Muscle of leg (tissue), 11 donors: ENCODE results near the gene SLC12A3. TPM values are rescaled to one million over a fixed set of nuclear protein-coding genes. Genes with fewer than 3 reads are reported as not detected.

Source experiments
- DNase-seq: peaks from one replicate; pipeline ENCODE4 v3.0.0; 2013
- H3K27ac ChIP-seq: one replicate; pipeline ENCODE4 v1.5.1; 2013; ENCODE audit warnings: mild to moderate bottlenecking, low read length, control low read depth
- H3K27me3 ChIP-seq: one replicate; pipeline ENCODE4 v1.6.1; 2013; ENCODE audit warnings: low read length; ENCODE audit not compliant: control insufficient read depth, insufficient read depth
- H3K36me3 ChIP-seq: one replicate; pipeline ENCODE4 v1.6.1; 2013; ENCODE audit warnings: low read length; ENCODE audit not compliant: control insufficient read depth, insufficient read depth
- H3K4me1 ChIP-seq: one replicate; pipeline ENCODE4 v1.6.1; 2013; ENCODE audit warnings: low read length; ENCODE audit not compliant: control insufficient read depth, insufficient read depth
- H3K4me3 ChIP-seq: one replicate; pipeline ENCODE4 v1.5.1; 2013; ENCODE audit warnings: low read length, control low read depth
- H3K9me3 ChIP-seq: replicated peaks from 2 replicates; pipeline ENCODE4 v1.6.1; 2013; ENCODE audit warnings: low read depth, low read length; ENCODE audit not compliant: control insufficient read depth
- WGBS: methylation state at CpG from one replicate; pipeline ENCODE4 v1.1.5; 2013; ENCODE audit warnings: missing lambda C conversion rate; ENCODE audit not compliant: insufficient coverage; 5-methylcytosine and 5-hydroxymethylcytosine counted together
- polyA plus RNA-seq, 8 donors: library from polyadenylated mRNA; unstranded; fragments of 120-200 nt; gene quantifications; one replicate each; pipeline versions ENCODE4 v1.2.1 to v1.2.3, GENCODE V29; 2013; ENCODE audit warnings: inconsistent platforms in 1 of 8, low replicate concordance in 1 of 8; ENCODE audit not compliant: insufficient read length in 8 of 8, insufficient read depth in 1 of 8
- total RNA-seq: library from RNA; stranded (reverse); fragments of 120-200 nt; gene quantifications from one replicate; pipeline ENCODE4 v1.2.4, GENCODE V29; 2013

Gene SLC12A3
- total and polyA plus RNA-seq, 9 donors = 0.03 to 0.07 (median 0.04) TPM; not detected in 2

GRCh38 chr16:56916571-56917403 is 51.8 kb downstream of the SLC12A3 start:
- DNase-seq = peak; percentile 64
- H3K4me3 ChIP-seq = no peak overlapping the region
- H3K4me1 ChIP-seq = peaks cover 45% of the 10 kb centered on the region
- no peaks in the 10 kb centered on the region for H3K36me3 ChIP-seq
- peak overlapping the region; percentile 65 for H3K27ac ChIP-seq
- no peaks in the 10 kb centered on the region for H3K27me3 ChIP-seq
- no peaks in the 10 kb centered on the region for H3K9me3 ChIP-seq
- 86% methylated on average over 1 of the region's 5 CpGs for WGBS

- Histone ChIP-seq H3K27me3 (no peaks in the 10 kb centered on the region), H3K4me1 (peaks cover 28% of the 10 kb centered on the region), H3K9me3 (no peaks in the 10 kb centered on the region), H3K4me3 (no peak overlapping the region), H3K36me3 (no peaks in the 10 kb centered on the region), H3K27ac (no peak overlapping the region)
- DNase-seq = no peak
- 82% methylated on average over 6 of the region's 12 CpGs for WGBS
These were observed 53.5 kb downstream of the SLC12A3 start for GRCh38 chr16:56918467-56919012.

GRCh38 chr16:56919099-56919800 is 54.2 kb downstream of the SLC12A3 start:
- no peaks in the 10 kb centered on the region for H3K36me3 ChIP-seq
- H3K4me3 ChIP-seq = no peak overlapping the region
- no peak for DNase-seq
- 85% methylated on average over 11 of the region's 11 CpGs for WGBS
- no peak overlapping the region for H3K27ac ChIP-seq
- H3K4me1 ChIP-seq = peaks cover 26% of the 10 kb centered on the region
- no peaks in the 10 kb centered on the region for H3K9me3 ChIP-seq
- no peaks in the 10 kb centered on the region for H3K27me3 ChIP-seq

- no peaks in the 10 kb centered on the region for H3K36me3 ChIP-seq
- no peak overlapping the region for H3K27ac ChIP-seq
- 36% methylated on average over 2 of the region's 4 CpGs for WGBS
- no peak overlapping the region for H3K4me3 ChIP-seq
- no peaks in the 10 kb centered on the region for H3K27me3 ChIP-seq
- DNase-seq = no peak
- no peaks in the 10 kb centered on the region for H3K9me3 ChIP-seq
- peaks cover 9% of the 10 kb centered on the region for H3K4me1 ChIP-seq
These were observed 56.6 kb downstream of the SLC12A3 start for GRCh38 chr16:56921571-56921970.

GRCh38 chr16:56923481-56924091 is 58.6 kb downstream of the SLC12A3 start:
- Histone ChIP-seq H3K4me1 (no peaks in the 10 kb centered on the region), H3K4me3 (no peak overlapping the region), H3K36me3 (no peaks in the 10 kb centered on the region), H3K27ac (no peak overlapping the region), H3K9me3 (no peaks in the 10 kb centered on the region), H3K27me3 (no peaks in the 10 kb centered on the region)
- DNase-seq = no peak
- whole genome bisulfite sequencing = 71% methylated on average over 4 of the region's 9 CpGs

GRCh38 chr16:56927471-56927870 is 62.5 kb downstream of the SLC12A3 start:
- Histone ChIP-seq H3K27me3 (no peaks in the 10 kb centered on the region), H3K4me3 (no peak overlapping the region), H3K36me3 (no peaks in the 10 kb centered on the region), H3K9me3 (no peaks in the 10 kb centered on the region), H3K27ac (no peak overlapping the region), H3K4me1 (peaks cover 12% of the 10 kb centered on the region)
- WGBS = no CpG with 5 or more reads among the region's 2 CpGs
- no peak for DNase-seq

GRCh38 chr16:56929639-56930038 is 64.6 kb downstream of the SLC12A3 start:
- Histone ChIP-seq H3K36me3 (no peaks in the 10 kb centered on the region), H3K4me1 (peaks cover 17% of the 10 kb centered on the region), H3K27ac (no peak overlapping the region), H3K27me3 (no peaks in the 10 kb centered on the region), H3K9me3 (no peaks in the 10 kb centered on the region), H3K4me3 (no peak overlapping the region)
- no peak for DNase-seq
- 100% methylated on average over 3 of the region's 4 CpGs for WGBS

GRCh38 chr16:56930486-56931270 is 65.7 kb downstream of the SLC12A3 start:
- DNase-seq = no peak
- peak overlapping the region; percentile 83 for H3K27ac ChIP-seq
- H3K36me3 ChIP-seq = peaks cover 6% of the 10 kb centered on the region
- H3K4me1 ChIP-seq = peaks cover 21% of the 10 kb centered on the region
- no peaks in the 10 kb centered on the region for H3K9me3 ChIP-seq
- WGBS = 57% methylated on average over 9 of the region's 15 CpGs
- no peak overlapping the region for H3K4me3 ChIP-seq
- no peaks in the 10 kb centered on the region for H3K27me3 ChIP-seq

GRCh38 chr16:56931271-56931891 is 66.4 kb downstream of the SLC12A3 start:
- Histone ChIP-seq H3K4me3 (peak overlapping the region; percentile 77), H3K27me3 (no peaks in the 10 kb centered on the region), H3K36me3 (peaks cover 7% of the 10 kb centered on the region), H3K27ac (peak overlapping the region; percentile 83), H3K9me3 (no peaks in the 10 kb centered on the region), H3K4me1 (peaks cover 21% of the 10 kb centered on the region)
- WGBS = 13% methylated on average over 24 of the region's 25 CpGs
- peak; percentile 70 for DNase-seq
